ENCODE results near the gene AKIRIN2.
A peak's percentile ranks its signal among the peaks of the same experiment; 100 is the strongest.

The AKIRIN2 gene

GRCh38 chr6:87661016-87661415 is 41.0 kb downstream of the AKIRIN2 start:
- TF ChIP-seq GLIS3 (CRISPR knock-in tag; IDR thresholded peaks at IDR 0.05), result no peak
- TF ChIP-seq PATZ1 (CRISPR knock-in tag; IDR thresholded peaks at IDR 0.05; ENCODE audit: borderline replicate concordance), result no peak
- ATAC-seq, result no peak

- ATAC-seq, result peak; percentile 78
- TF ChIP-seq TOX (CRISPR knock-in tag; IDR thresholded peaks at IDR 0.05; ENCODE audit: borderline replicate concordance), result no peak
- TF ChIP-seq TSHZ2 (CRISPR knock-in tag; IDR thresholded peaks at IDR 0.05), result no peak
- no peak for TF ChIP-seq PPARA (CRISPR knock-in tag; IDR thresholded peaks at IDR 0.05; ENCODE audit: borderline replicate concordance)
Measured at GRCh38 chr6:87660226-87660911, 41.7 kb downstream of the AKIRIN2 start.

GRCh38 chr6:87658516-87658915 is 43.5 kb downstream of the AKIRIN2 start:
- ATAC-seq, result no peak

GRCh38 chr6:87656857-87657256 is 45.2 kb downstream of the AKIRIN2 start:
- no peak for ATAC-seq
- TF ChIP-seq BACH2 (CRISPR knock-in tag; IDR thresholded peaks at IDR 0.05; ENCODE audit: borderline replicate concordance) (no peak), TSHZ2 (CRISPR knock-in tag; IDR thresholded peaks at IDR 0.05) (no peak)

More at GRCh38 chr6:87658516-87658915, 43.5 kb downstream of the AKIRIN2 start:
- no peak for TF ChIP-seq SNAI2 (CRISPR knock-in tag; IDR thresholded peaks at IDR 0.05)
- no peak for TF ChIP-seq TOX (CRISPR knock-in tag; IDR thresholded peaks at IDR 0.05; ENCODE audit: borderline replicate concordance)
- TF ChIP-seq BACH2 (CRISPR knock-in tag; IDR thresholded peaks at IDR 0.05; ENCODE audit: borderline replicate concordance), result no peak
- TF ChIP-seq ARNTL (CRISPR knock-in tag; IDR thresholded peaks at IDR 0.05; ENCODE audit: borderline replicate concordance, low read depth), result no peak
- TF ChIP-seq POU6F1 (CRISPR knock-in tag; IDR thresholded peaks at IDR 0.05; ENCODE audit: borderline replicate concordance, low read depth), result no peak
- TF ChIP-seq ZNF565 (CRISPR knock-in tag; conservative IDR thresholded peaks at IDR 0.05; ENCODE audit: low read depth), result no peak

GRCh38 chr6:87655824-87656223 is 46.2 kb downstream of the AKIRIN2 start:
- ATAC-seq, result no peak
- TF ChIP-seq POU6F1 (CRISPR knock-in tag; IDR thresholded peaks at IDR 0.05; ENCODE audit: borderline replicate concordance, low read depth) (no peak), ZC3H10 (CRISPR knock-in tag; IDR thresholded peaks at IDR 0.05) (no peak), BACH2 (CRISPR knock-in tag; IDR thresholded peaks at IDR 0.05; ENCODE audit: borderline replicate concordance) (no peak), ZFP3 (CRISPR knock-in tag; IDR thresholded peaks at IDR 0.05) (no peak)
